HepG2 (cell line): ENCODE measurements around the gene NOL4L. TPM values are rescaled to one million over a fixed set of nuclear protein-coding genes. Genes with fewer than 3 reads are reported as not detected.
A peak's percentile ranks its signal among the peaks of the same experiment; 100 is the strongest.

Source experiments
- ATAC-seq: fragments of 200-7000 bp; cut with Tn5 transposase; 3 replicates; pipeline ENCODE4 v1.9.1; 2020; ENCODE audit warnings: mild to moderate bottlenecking, moderate library complexity
- BruUV-seq: library from RNA; stranded (reverse); fragments of 400-500 nt; replicated peaks from 2 replicates; lab custom pipeline; 2021; lab: Mats Ljungman, UMichigan
- CTCF ChIA-PET: fragments of 300-600 bp; formaldehyde crosslinking; extraction: SDS; loops from one replicate; lab custom pipeline; 2021; ENCODE audit warnings: low total read pairs, inconsistent platforms, low intra/inter-chr PET ratio; lab: Yijun Ruan, JAX
- POLR2A ChIA-PET: fragments of 350-600 bp; sonication (Branson Sonifier 250); formaldehyde crosslinking; loops from one replicate; lab custom pipeline; 2020; ENCODE audit warnings: antibody characterized with exemption, inconsistent platforms; lab: Yijun Ruan, JAX
- DNase-seq: peaks from one replicate; pipeline ENCODE4 v3.0.0-alpha.2; 2015; ENCODE audit warnings: low spot score
- FAIRE-seq: peaks from 3 replicates; lab custom pipeline; 2011; peaks lifted over from hg19 to GRCh38; lab: Jason Lieb, UNC
- H2AFZ ChIP-seq: one replicate; pipeline ENCODE4 v1.6.1; 2011; ENCODE audit warnings: low read length, inconsistent platforms
- H3K27ac ChIP-seq: fragments of 300-600 bp; 3 replicates; pipeline ENCODE4 v1.8.0; 2011; ENCODE audit warnings: mixed run types, mild to moderate bottlenecking, mixed read lengths, low read length, inconsistent platforms; ENCODE audit not compliant: insufficient read depth; ENCODE audit errors: extremely low read length
- H3K27me3 ChIP-seq, 2 experiments: fragments of 200-600 bp in 1 of 2; 2 replicates in 1 of 2; 3 replicates in 1 of 2; pipeline versions ENCODE4 v1.6.0 to v1.8.0; 2011; ENCODE audit warnings: low read length in 2 of 2, mild to moderate bottlenecking in 2 of 2, moderate library complexity in 2 of 2, inconsistent platforms in 1 of 2; ENCODE audit not compliant: insufficient read depth in 2 of 2, control insufficient read depth in 1 of 2
- H3K36me3 ChIP-seq, 2 experiments: fragments of 200-600 bp in 1 of 2; replicated peaks in 1 of 2; 2 replicates in 1 of 2; 3 replicates in 1 of 2; pipeline versions ENCODE4 v1.5.1 to v1.8.0; 2011; ENCODE audit warnings: low read length in 2 of 2, inconsistent platforms in 1 of 2; ENCODE audit not compliant: insufficient read depth in 2 of 2, control insufficient read depth in 1 of 2
- H3K4me1 ChIP-seq: 2 replicates; pipeline ENCODE4 v1.5.1; 2012; ENCODE audit warnings: low read length, inconsistent platforms; ENCODE audit not compliant: insufficient read depth
- H3K4me2 ChIP-seq: 2 replicates; pipeline ENCODE4 v1.6.0; 2011; ENCODE audit warnings: low read depth, low read length, inconsistent platforms
- H3K4me3 ChIP-seq, 3 experiments: fragments of 200-600 bp in 1 of 3; sonication (generic), shearing (Covaris generic) in 1 of 3; replicated peaks in 1 of 3; 2 replicates each; pipeline ENCODE4 v1.5.1; 2011 to 2016; ENCODE audit warnings: low read length in 3 of 3, inconsistent platforms in 2 of 3, low read depth in 2 of 3, mild to moderate bottlenecking in 2 of 3, control low read depth in 1 of 3, mixed read lengths in 1 of 3; ENCODE audit not compliant: insufficient read depth in 1 of 3
- H3K79me2 ChIP-seq: one replicate; pipeline ENCODE4 v1.6.1; 2011; ENCODE audit warnings: low read length, inconsistent platforms; ENCODE audit not compliant: insufficient read depth
- H3K9ac ChIP-seq: 2 replicates; pipeline ENCODE4 v1.6.0; 2011; ENCODE audit warnings: mild to moderate bottlenecking, low read depth, low read length, inconsistent platforms; ENCODE audit not compliant: insufficient read depth
- H3K9me3 ChIP-seq: 2 replicates; pipeline ENCODE4 v1.5.1; 2012; ENCODE audit warnings: mild to moderate bottlenecking, low read length
- H4K20me1 ChIP-seq: 2 replicates; pipeline ENCODE4 v1.6.0; 2011; ENCODE audit warnings: inconsistent platforms, mild to moderate bottlenecking, low read length, moderate library complexity; ENCODE audit not compliant: insufficient read depth
- AGO2 ChIP-seq: fragments of 200-400 bp; formaldehyde crosslinking; optimal IDR thresholded peaks from 2 replicates; pipeline ENCODE3; 2017; ENCODE audit warnings: mild to moderate bottlenecking, low read depth, low read length, moderate library complexity
- MAFG ChIP-seq: sonication (generic); formaldehyde crosslinking; IDR thresholded peaks from 2 replicates; pipeline ENCODE4 v1.5.1; 2020; ENCODE audit warnings: mild to moderate bottlenecking, missing genetic modification reagents
- NBN ChIP-seq: fragments of 450-650 bp; conservative IDR thresholded peaks from 2 replicates; pipeline ENCODE4 v1.6.1; 2017
- RBM22 ChIP-seq: fragments of 200-400 bp; formaldehyde crosslinking; optimal IDR thresholded peaks from 2 replicates; pipeline ENCODE3; 2017; ENCODE audit warnings: mild to moderate bottlenecking, low read length, moderate library complexity
- ZNF572 ChIP-seq: sonication (generic); formaldehyde crosslinking; IDR thresholded peaks from 2 replicates; pipeline ENCODE4 v1.5.1; 2020; ENCODE audit warnings: mild to moderate bottlenecking, missing genetic modification reagents
- ZNF747 ChIP-seq: sonication (generic); formaldehyde crosslinking; IDR thresholded peaks from 2 replicates; pipeline ENCODE4 v1.8.1; 2023; ENCODE audit warnings: missing genetic modification reagents, mild to moderate bottlenecking, borderline replicate concordance
- WGBS: methylation state at CpG from one replicate; pipeline ENCODE4 v1.1.6; 2017; ENCODE audit warnings: low lambda C conversion rate; 5-methylcytosine and 5-hydroxymethylcytosine counted together
- in situ Hi-C: cut with HindIII; loops from 2 replicates; pipeline ENCODE4 v1.10.0; 2017; ENCODE audit warnings: low pct_unique_long_range_greater_than_20kb; ENCODE audit not compliant: extremely low pct_ligation_motif_present
- intact Hi-C: fragments of 100-400 bp; cut with micrococcal nuclease; formaldehyde crosslinking; loops from one replicate; pipeline ENCODE4 v1.10.0; 2022; ENCODE audit not compliant: unreplicated experiment
- polyA plus RNA-seq, 8 experiments: library from polyadenylated mRNA; depleted of rRNA in 3 of 8; stranded (reverse) in 7 of 8; unstranded in 1 of 8; fragments of >200 nt; fragmentation: Illumina TruSeq in 4 of 8; extraction: Trizol in 4 of 8; gene quantifications; 2 replicates each; pipeline versions ENCODE4 v1.2.1 to v1.2.3, GENCODE V29; 2011 to 2016; ENCODE audit warnings: low read depth in 4 of 8, missing spikeins in 1 of 8, mixed read lengths in 1 of 8; ENCODE audit not compliant: insufficient read depth in 1 of 8
- total RNA-seq, 5 experiments: library from RNA; depleted of rRNA; stranded (reverse); fragments of >200 nt; fragmentation: Illumina TruSeq; extraction: Trizol; gene quantifications; 2 replicates each; pipeline ENCODE4 v1.2.3, GENCODE V29; 2016; ENCODE audit warnings: low read depth in 1 of 5
- TF ChIP-seq, protein P1 (sequence below): sonication (generic); formaldehyde crosslinking; IDR thresholded peaks from 2 replicates; pipeline ENCODE4 v1.5.1; 2020; ENCODE audit warnings: mild to moderate bottlenecking, missing genetic modification reagents, moderate library complexity
- TF ChIP-seq, protein P2 (sequence below): IDR thresholded peaks from 2 replicates; pipeline ENCODE4 v1.6.1; 2016; ENCODE audit warnings: low read depth, missing genetic modification reagents, missing compliant biosample characterization
- TF ChIP-seq, protein P3 (sequence below): sonication (generic); formaldehyde crosslinking; IDR thresholded peaks from 2 replicates; pipeline ENCODE4 v1.9.0; 2022; ENCODE audit warnings: missing genetic modification reagents, mild to moderate bottlenecking, borderline replicate concordance
- TF ChIP-seq, protein P4 (sequence below): sonication (generic); formaldehyde crosslinking; IDR thresholded peaks from 2 replicates; pipeline ENCODE4 v1.5.0; 2020; ENCODE audit warnings: missing genetic modification reagents

The NOL4L gene
- total and polyA plus RNA-seq, 2 of the 13 experiments (the other 11 are each of a cell fraction or from before 2014, with no cell fraction given) = 16.6 to 35.4 TPM

DNA sequence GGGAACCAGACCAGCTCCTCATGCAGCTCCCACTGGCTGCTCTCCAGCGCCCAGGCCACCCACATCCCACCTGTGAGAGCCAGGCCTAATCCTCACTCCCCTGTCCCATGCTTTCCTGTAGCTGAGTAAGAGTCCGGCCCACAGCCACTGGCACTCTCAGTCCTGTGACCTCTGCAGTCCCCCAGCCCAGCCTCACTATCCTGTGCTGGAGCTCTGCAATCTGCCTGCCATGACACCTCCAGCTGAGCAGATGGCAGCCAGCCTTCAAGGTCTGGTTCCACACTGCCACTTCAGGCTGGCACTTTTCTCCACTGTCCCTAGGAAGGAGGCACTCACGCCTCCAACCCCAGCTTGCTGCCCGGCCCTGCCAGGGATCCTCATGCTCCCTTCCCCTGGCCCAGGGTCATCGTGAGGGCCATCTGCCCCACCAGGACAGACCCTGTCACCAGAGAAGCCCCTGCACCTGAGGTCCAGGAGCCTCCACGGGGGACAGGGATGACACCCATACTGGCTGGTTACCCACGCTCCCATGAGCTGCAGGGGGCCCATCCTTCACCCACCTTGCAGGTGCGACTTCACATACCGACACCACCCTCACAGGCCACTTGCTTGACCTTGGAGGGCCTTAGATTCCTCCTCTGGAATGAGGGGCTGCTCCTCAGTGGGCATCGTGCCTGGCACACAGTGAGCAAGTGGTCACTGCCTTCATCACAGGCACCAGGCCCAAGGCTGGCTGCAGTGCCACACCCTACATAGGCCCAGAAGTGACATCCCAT is 126.9 kb downstream of the NOL4L start:
- H3K4me1 ChIP-seq = peaks cover 2% of the 10 kb centered on the region; the same call in 1 of the 2 replicates
- no TSS peak for BruUV-seq
- no peak for DNase-seq
- no peak for FAIRE-seq
- H3K27ac ChIP-seq = no peak overlapping the region
- no peaks in the 10 kb centered on the region for H3K9me3 ChIP-seq
- CTCF ChIA-PET = no interaction called here
- peaks cover 48 to 68% of the 10 kb centered on the region in 2 experiments; a peak in 4 of 5 replicates for H3K36me3 ChIP-seq
- H3K4me2 ChIP-seq = no peak overlapping the region
- H2AFZ ChIP-seq = no peak overlapping the region
- no peak for ATAC-seq
- no peaks in the 10 kb centered on the region for H3K27me3 ChIP-seq
- no peaks in the 10 kb centered on the region for H4K20me1 ChIP-seq
- in situ Hi-C loops (no loop called here), intact Hi-C loops (no loop called here)
- peaks cover 16% of the 10 kb centered on the region for H3K79me2 ChIP-seq
- POLR2A ChIA-PET = interaction anchor here (1.1 kb wide), 1 partner anchor 15 kb away, joined by 3 read pairs; no protein-coding TSS in a partner anchor
- H3K9ac ChIP-seq = no peak overlapping the region
- H3K4me3 ChIP-seq = no peak overlapping the region
- over 99% methylated on average over 10 of the region's 10 CpGs for WGBS
- TF ChIP-seq, protein P1, sequence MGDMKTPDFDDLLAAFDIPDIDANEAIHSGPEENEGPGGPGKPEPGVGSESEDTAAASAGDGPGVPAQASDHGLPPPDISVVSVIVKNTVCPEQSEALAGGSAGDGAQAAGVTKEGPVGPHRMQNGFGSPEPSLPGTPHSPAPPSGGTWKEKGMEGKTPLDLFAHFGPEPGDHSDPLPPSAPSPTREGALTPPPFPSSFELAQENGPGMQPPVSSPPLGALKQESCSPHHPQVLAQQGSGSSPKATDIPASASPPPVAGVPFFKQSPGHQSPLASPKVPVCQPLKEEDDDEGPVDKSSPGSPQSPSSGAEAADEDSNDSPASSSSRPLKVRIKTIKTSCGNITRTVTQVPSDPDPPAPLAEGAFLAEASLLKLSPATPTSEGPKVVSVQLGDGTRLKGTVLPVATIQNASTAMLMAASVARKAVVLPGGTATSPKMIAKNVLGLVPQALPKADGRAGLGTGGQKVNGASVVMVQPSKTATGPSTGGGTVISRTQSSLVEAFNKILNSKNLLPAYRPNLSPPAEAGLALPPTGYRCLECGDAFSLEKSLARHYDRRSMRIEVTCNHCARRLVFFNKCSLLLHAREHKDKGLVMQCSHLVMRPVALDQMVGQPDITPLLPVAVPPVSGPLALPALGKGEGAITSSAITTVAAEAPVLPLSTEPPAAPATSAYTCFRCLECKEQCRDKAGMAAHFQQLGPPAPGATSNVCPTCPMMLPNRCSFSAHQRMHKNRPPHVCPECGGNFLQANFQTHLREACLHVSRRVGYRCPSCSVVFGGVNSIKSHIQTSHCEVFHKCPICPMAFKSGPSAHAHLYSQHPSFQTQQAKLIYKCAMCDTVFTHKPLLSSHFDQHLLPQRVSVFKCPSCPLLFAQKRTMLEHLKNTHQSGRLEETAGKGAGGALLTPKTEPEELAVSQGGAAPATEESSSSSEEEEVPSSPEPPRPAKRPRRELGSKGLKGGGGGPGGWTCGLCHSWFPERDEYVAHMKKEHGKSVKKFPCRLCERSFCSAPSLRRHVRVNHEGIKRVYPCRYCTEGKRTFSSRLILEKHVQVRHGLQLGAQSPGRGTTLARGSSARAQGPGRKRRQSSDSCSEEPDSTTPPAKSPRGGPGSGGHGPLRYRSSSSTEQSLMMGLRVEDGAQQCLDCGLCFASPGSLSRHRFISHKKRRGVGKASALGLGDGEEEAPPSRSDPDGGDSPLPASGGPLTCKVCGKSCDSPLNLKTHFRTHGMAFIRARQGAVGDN (CRISPR knock-in tag) = peak; percentile 29; the same call in 1 of the 2 replicates
- TF ChIP-seq, protein P2, sequence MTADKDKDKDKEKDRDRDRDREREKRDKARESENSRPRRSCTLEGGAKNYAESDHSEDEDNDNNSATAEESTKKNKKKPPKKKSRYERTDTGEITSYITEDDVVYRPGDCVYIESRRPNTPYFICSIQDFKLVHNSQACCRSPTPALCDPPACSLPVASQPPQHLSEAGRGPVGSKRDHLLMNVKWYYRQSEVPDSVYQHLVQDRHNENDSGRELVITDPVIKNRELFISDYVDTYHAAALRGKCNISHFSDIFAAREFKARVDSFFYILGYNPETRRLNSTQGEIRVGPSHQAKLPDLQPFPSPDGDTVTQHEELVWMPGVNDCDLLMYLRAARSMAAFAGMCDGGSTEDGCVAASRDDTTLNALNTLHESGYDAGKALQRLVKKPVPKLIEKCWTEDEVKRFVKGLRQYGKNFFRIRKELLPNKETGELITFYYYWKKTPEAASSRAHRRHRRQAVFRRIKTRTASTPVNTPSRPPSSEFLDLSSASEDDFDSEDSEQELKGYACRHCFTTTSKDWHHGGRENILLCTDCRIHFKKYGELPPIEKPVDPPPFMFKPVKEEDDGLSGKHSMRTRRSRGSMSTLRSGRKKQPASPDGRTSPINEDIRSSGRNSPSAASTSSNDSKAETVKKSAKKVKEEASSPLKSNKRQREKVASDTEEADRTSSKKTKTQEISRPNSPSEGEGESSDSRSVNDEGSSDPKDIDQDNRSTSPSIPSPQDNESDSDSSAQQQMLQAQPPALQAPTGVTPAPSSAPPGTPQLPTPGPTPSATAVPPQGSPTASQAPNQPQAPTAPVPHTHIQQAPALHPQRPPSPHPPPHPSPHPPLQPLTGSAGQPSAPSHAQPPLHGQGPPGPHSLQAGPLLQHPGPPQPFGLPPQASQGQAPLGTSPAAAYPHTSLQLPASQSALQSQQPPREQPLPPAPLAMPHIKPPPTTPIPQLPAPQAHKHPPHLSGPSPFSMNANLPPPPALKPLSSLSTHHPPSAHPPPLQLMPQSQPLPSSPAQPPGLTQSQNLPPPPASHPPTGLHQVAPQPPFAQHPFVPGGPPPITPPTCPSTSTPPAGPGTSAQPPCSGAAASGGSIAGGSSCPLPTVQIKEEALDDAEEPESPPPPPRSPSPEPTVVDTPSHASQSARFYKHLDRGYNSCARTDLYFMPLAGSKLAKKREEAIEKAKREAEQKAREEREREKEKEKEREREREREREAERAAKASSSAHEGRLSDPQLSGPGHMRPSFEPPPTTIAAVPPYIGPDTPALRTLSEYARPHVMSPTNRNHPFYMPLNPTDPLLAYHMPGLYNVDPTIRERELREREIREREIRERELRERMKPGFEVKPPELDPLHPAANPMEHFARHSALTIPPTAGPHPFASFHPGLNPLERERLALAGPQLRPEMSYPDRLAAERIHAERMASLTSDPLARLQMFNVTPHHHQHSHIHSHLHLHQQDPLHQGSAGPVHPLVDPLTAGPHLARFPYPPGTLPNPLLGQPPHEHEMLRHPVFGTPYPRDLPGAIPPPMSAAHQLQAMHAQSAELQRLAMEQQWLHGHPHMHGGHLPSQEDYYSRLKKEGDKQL (CRISPR knock-in tag) = no peak
- TF ChIP-seq NBN (no peak), ZNF747 (0 out of 2 replicates have a peak, but pooled peaks have one; percentile 18), AGO2 (peak; percentile 66), RBM22 (peak; percentile 67), MAFG (0 out of 2 replicates have a peak, but pooled peaks have one; percentile 42), ZNF572 (CRISPR knock-in tag) (0 out of 2 replicates have a peak, but pooled peaks have one; percentile 26)
- TF ChIP-seq, protein P3, sequence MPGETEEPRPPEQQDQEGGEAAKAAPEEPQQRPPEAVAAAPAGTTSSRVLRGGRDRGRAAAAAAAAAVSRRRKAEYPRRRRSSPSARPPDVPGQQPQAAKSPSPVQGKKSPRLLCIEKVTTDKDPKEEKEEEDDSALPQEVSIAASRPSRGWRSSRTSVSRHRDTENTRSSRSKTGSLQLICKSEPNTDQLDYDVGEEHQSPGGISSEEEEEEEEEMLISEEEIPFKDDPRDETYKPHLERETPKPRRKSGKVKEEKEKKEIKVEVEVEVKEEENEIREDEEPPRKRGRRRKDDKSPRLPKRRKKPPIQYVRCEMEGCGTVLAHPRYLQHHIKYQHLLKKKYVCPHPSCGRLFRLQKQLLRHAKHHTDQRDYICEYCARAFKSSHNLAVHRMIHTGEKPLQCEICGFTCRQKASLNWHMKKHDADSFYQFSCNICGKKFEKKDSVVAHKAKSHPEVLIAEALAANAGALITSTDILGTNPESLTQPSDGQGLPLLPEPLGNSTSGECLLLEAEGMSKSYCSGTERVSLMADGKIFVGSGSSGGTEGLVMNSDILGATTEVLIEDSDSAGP = 0 out of 2 replicates have a peak, but pooled peaks have one; percentile 10
- TF ChIP-seq, protein P4, sequence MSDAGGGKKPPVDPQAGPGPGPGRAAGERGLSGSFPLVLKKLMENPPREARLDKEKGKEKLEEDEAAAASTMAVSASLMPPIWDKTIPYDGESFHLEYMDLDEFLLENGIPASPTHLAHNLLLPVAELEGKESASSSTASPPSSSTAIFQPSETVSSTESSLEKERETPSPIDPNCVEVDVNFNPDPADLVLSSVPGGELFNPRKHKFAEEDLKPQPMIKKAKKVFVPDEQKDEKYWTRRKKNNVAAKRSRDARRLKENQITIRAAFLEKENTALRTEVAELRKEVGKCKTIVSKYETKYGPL (CRISPR knock-in tag) = no peak
